ENCODE measurements around the gene KSR2.

- TF ChIP-seq CTCF (IDR thresholded peaks at IDR 0.05) = no peak
- TF ChIP-seq POLR2A (IDR thresholded peaks at IDR 0.05) = no peak
- no peak for TF ChIP-seq POLR2AphosphoS5 (IDR thresholded peaks at IDR 0.05; ENCODE audit: insufficient read depth in 1 of 2, low read depth in 1 of 2)
Observed at GRCh38 chr12:117476341-117476740, 492.4 kb downstream of the KSR2 start.
